Left lobe of liver (tissue), 2 donors: ENCODE results near the gene GPR65. TPM values are rescaled to one million over a fixed set of nuclear protein-coding genes. Genes with fewer than 3 reads are reported as not detected.

ENCODE experiments used
- ATAC-seq: fragments of 200-7000 bp; cut with Tn5 transposase; one replicate; pipeline ENCODE4 v1.9.1; 2020; ENCODE audit warnings: mild to moderate bottlenecking, moderate library complexity
- DNase-seq: peaks from one replicate; pipeline ENCODE4 v3.0.0-alpha.2; 2020; ENCODE audit warnings: low spot score
- total RNA-seq: library from RNA; stranded (reverse); gene quantifications from one replicate; pipeline ENCODE4 v1.2.1, GENCODE V29; 2021
- donor health status: DM: no; HTN: no; CAD: no; lungs with moderate emphysema.
- donor health status: DM: no; HTN: yes; CAD: no.

Gene GPR65
- 0.78 TPM for total RNA-seq

GRCh38 chr14:88005050-88005481, at the start of gene GPR65:
GPR65 (plus strand) TSS chr14:88005135; CDS start chr14:88010848, 5,713 bp downstream.
- ATAC-seq, result peak; percentile 43
- DNase-seq, result no peak

GRCh38 chr14:87955501-87955900, 49.4 kb upstream of the GPR65 start:
- DNase-seq (no peak), ATAC-seq (no peak)

GRCh38 chr14:87960013-87960787, 44.7 kb upstream of the GPR65 start:
- ATAC-seq (no peak), DNase-seq (no peak)

- DNase-seq (no peak), ATAC-seq (no peak)
These were observed 43.7 kb upstream of the GPR65 start for GRCh38 chr14:87961246-87961645.

- no peak for ATAC-seq
- no peak for DNase-seq
These were observed 38.1 kb upstream of the GPR65 start for GRCh38 chr14:87966816-87967215.

GRCh38 chr14:87967496-87967895, 37.4 kb upstream of the GPR65 start:
- no peak for ATAC-seq

GRCh38 chr14:87971010-87971409, 33.9 kb upstream of the GPR65 start:
- ATAC-seq (no peak), DNase-seq (no peak)

More at GRCh38 chr14:87967496-87967895, 37.4 kb upstream of the GPR65 start:
- no peak for DNase-seq

- ATAC-seq (no peak), DNase-seq (no peak)
These were observed 29.3 kb upstream of the GPR65 start for GRCh38 chr14:87975636-87976035.

- no peak for ATAC-seq
These were observed 25.2 kb upstream of the GPR65 start for GRCh38 chr14:87979689-87980088.

GRCh38 chr14:87989221-87989955, 15.5 kb upstream of the GPR65 start:
- DNase-seq (no peak), ATAC-seq (peak; percentile 2)

More at GRCh38 chr14:87979689-87980088, 25.2 kb upstream of the GPR65 start:
- no peak for DNase-seq

GRCh38 chr14:87989956-87990299, 15.0 kb upstream of the GPR65 start:
- DNase-seq, result no peak
- no peak for ATAC-seq

- DNase-seq, result no peak
- no peak for ATAC-seq
These were observed 14.3 kb upstream of the GPR65 start for GRCh38 chr14:87990682-87991081.

GRCh38 chr14:87992346-87992717, 12.6 kb upstream of the GPR65 start:
- DNase-seq, result no peak
- ATAC-seq, result no peak

GRCh38 chr14:87992718-87993628, 12.0 kb upstream of the GPR65 start, which contains the start of gene GALC:
GALC (minus strand) TSS chr14:87993182; CDS start chr14:87993164, 18 bp downstream.
- ATAC-seq, result peak; percentile 92
- DNase-seq, result peak; percentile 93

- no peak for ATAC-seq
These were observed 10.0 kb upstream of the GPR65 start for GRCh38 chr14:87994974-87995373.

GRCh38 chr14:87995500-87996290, 9.2 kb upstream of the GPR65 start:
- no peak for DNase-seq
- no peak for ATAC-seq

More at GRCh38 chr14:87994974-87995373, 10.0 kb upstream of the GPR65 start:
- DNase-seq, result no peak

GRCh38 chr14:87996291-87996592, 8.7 kb upstream of the GPR65 start:
- ATAC-seq (no peak), DNase-seq (no peak)

GRCh38 chr14:87998482-87998881, 6.5 kb upstream of the GPR65 start:
- no peak for DNase-seq
- no peak for ATAC-seq

- ATAC-seq (no peak), DNase-seq (no peak)
These were observed 5.7 kb upstream of the GPR65 start for GRCh38 chr14:87999277-87999676.

- DNase-seq, result no peak
- ATAC-seq, result no peak
These were observed 2.4 kb upstream of the GPR65 start for GRCh38 chr14:88002421-88003075.
